MM.1S (cell line): ENCODE measurements around the gene PDF.

Experiments
- DNase-seq: peaks from one replicate; pipeline ENCODE4 v3.0.0-alpha.2; 2015
- H2AFZ ChIP-seq: fragments of 300-600 bp; sonication (generic); 2 replicates; pipeline ENCODE4 v1.6.0; 2016; ENCODE audit warnings: antibody characterized with exemption, low read length
- H3F3A ChIP-seq: fragments of 300-600 bp; sonication (generic); 2 replicates; pipeline ENCODE4 v1.6.1; 2016; ENCODE audit warnings: mild to moderate bottlenecking, antibody characterized with exemption, low read length, moderate library complexity, mixed read lengths; ENCODE audit not compliant: insufficient read depth
- H3K27ac ChIP-seq: fragments of 300-600 bp; sonication (generic); 2 replicates; pipeline ENCODE4 v1.5.1; 2016; ENCODE audit warnings: mild to moderate bottlenecking, low read length
- H3K27me3 ChIP-seq: fragments of 300-600 bp; sonication (generic); replicated peaks from 2 replicates; pipeline ENCODE4 v1.6.0; 2016; ENCODE audit warnings: low read length; ENCODE audit not compliant: insufficient read depth
- H3K36me3 ChIP-seq: fragments of 300-600 bp; sonication (generic); replicated peaks from 2 replicates; pipeline ENCODE4 v1.6.1; 2016; ENCODE audit warnings: mild to moderate bottlenecking, low read length, mixed read lengths; ENCODE audit not compliant: insufficient read depth
- H3K4me1 ChIP-seq: fragments of 300-600 bp; sonication (generic); 2 replicates; pipeline ENCODE4 v1.6.1; 2016; ENCODE audit warnings: low read length, mixed read lengths
- H3K4me2 ChIP-seq: fragments of 300-600 bp; sonication (generic); 2 replicates; pipeline ENCODE4 v1.6.0; 2016; ENCODE audit warnings: low read depth, low read length
- H3K4me3 ChIP-seq: fragments of 300-600 bp; sonication (generic); 2 replicates; pipeline ENCODE4 v1.5.1; 2016; ENCODE audit warnings: low read length, mixed read lengths
- H3K79me2 ChIP-seq: fragments of 300-600 bp; sonication (generic); 2 replicates; pipeline ENCODE4 v1.6.1; 2016; ENCODE audit warnings: mixed run types, low read length, mixed read lengths
- H3K9ac ChIP-seq: fragments of 300-600 bp; sonication (generic); 2 replicates; pipeline ENCODE4 v1.6.1; 2016; ENCODE audit warnings: low read length, mixed read lengths
- H3K9me2 ChIP-seq: fragments of 300-600 bp; sonication (generic); replicated peaks from 2 replicates; pipeline ENCODE4 v1.6.1; 2016; ENCODE audit warnings: mild to moderate bottlenecking, low read length, mixed read lengths; ENCODE audit not compliant: insufficient read depth
- H3K9me3 ChIP-seq: fragments of 300-600 bp; sonication (generic); replicated peaks from 2 replicates; pipeline ENCODE4 v1.6.1; 2016; ENCODE audit warnings: mild to moderate bottlenecking, low read length, mixed read lengths; ENCODE audit not compliant: insufficient read depth
- H4K20me1 ChIP-seq: fragments of 300-600 bp; sonication (generic); 2 replicates; pipeline ENCODE4 v1.6.1; 2016; ENCODE audit warnings: mild to moderate bottlenecking, low read length, moderate library complexity, mixed read lengths; ENCODE audit not compliant: insufficient read depth
- EZH2 ChIP-seq: fragments of 300-600 bp; sonication (generic); optimal IDR thresholded peaks from 2 replicates; pipeline ENCODE3; 2017; ENCODE audit warnings: low read depth, mild to moderate bottlenecking, antibody characterized with exemption, low read length, mixed read lengths
- EZH2phosphoT487 ChIP-seq: fragments of 300-600 bp; sonication (generic); IDR thresholded peaks from 2 replicates; pipeline ENCODE4 v1.6.1; 2018; ENCODE audit warnings: antibody characterized with exemption, low read length
- TF ChIP-seq, protein P1 (sequence below): fragments of 300-600 bp; sonication (generic); IDR thresholded peaks from 2 replicates; pipeline ENCODE4 v1.5.1; 2016; ENCODE audit warnings: antibody characterized with exemption, low read length, mixed read lengths

The PDF gene

DNA sequence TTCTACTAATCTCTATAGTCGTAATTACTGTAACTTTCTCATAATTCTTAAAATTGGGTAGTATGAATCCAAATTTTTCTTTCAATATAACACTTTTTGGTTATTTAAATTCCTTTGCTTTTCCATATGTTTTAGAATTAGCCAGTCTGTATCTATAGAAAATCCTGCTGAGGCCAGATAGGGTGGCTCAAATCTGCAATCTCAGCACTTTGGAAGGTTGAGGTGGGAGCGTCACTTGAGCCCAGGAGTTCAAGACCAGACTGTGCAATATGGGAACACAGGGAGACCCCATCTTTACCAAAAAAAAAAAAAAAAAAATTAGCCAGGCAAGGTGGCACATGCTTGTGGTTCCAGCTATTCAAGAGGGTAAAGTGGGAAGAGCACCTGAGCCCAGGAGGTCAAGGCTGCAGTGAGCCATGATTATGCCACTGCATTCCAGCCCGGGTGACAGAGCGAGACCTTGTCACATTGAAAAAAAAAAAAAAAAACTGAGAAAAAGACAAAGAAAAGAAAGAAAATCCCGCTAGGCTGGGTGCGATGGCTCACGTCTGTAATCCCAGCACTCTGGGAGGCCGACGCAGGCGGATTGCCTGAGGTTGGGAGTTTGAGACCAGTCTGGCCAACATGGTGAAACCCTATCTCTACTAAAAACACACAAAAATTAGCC, 46.1 kb upstream of the PDF start:
- no peak overlapping the region for H3K9ac ChIP-seq
- H3K9me2 ChIP-seq = no peaks in the 10 kb centered on the region
- TF ChIP-seq EZH2 (no peak), EZH2phosphoT487 (no peak)
- TF ChIP-seq, protein P1, sequence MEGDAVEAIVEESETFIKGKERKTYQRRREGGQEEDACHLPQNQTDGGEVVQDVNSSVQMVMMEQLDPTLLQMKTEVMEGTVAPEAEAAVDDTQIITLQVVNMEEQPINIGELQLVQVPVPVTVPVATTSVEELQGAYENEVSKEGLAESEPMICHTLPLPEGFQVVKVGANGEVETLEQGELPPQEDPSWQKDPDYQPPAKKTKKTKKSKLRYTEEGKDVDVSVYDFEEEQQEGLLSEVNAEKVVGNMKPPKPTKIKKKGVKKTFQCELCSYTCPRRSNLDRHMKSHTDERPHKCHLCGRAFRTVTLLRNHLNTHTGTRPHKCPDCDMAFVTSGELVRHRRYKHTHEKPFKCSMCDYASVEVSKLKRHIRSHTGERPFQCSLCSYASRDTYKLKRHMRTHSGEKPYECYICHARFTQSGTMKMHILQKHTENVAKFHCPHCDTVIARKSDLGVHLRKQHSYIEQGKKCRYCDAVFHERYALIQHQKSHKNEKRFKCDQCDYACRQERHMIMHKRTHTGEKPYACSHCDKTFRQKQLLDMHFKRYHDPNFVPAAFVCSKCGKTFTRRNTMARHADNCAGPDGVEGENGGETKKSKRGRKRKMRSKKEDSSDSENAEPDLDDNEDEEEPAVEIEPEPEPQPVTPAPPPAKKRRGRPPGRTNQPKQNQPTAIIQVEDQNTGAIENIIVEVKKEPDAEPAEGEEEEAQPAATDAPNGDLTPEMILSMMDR = no peak
- no peaks in the 10 kb centered on the region for H3K27me3 ChIP-seq
- no peaks in the 10 kb centered on the region; the same call in 1 of the 2 replicates for H4K20me1 ChIP-seq
- H3K4me3 ChIP-seq = no peak overlapping the region
- no peaks in the 10 kb centered on the region for H3F3A ChIP-seq
- H3K9me3 ChIP-seq = no peaks in the 10 kb centered on the region
- H2AFZ ChIP-seq = no peak overlapping the region
- no peak overlapping the region for H3K27ac ChIP-seq
- H3K4me1 ChIP-seq = no peaks in the 10 kb centered on the region
- H3K4me2 ChIP-seq = no peak overlapping the region
- DNase-seq = no peak
- H3K79me2 ChIP-seq = peaks cover 8% of the 10 kb centered on the region
- H3K36me3 ChIP-seq = peaks cover 3% of the 10 kb centered on the region; the same call in 1 of the 2 replicates

DNA sequence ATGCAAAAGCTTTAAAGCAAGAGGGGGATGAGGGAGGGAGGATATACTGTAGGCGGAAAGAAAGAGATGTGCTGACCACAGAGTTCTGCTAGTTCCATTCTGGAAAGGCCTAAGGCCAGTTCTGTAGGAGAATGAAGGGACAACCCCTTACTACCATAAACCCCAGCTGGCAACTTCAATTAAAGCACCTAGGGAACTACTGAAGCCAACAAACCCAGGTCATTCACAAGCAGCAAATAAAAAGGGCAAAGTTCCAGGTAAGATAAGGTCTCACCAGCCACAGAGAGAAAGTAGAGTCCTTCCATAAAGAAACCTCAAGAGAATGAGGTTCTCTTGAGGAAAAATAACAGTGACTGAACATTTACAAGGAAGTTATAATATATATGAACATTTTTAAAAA, 42.6 kb upstream of the PDF start:
- Histone ChIP-seq H3K4me2 (no peak overlapping the region), H3K27ac (no peak overlapping the region), H2AFZ (no peak overlapping the region), H3F3A (no peaks in the 10 kb centered on the region), H3K79me2 (0 out of 2 replicates have a peak, but pooled peaks cover 2% of the 10 kb centered on the region), H4K20me1 (no peaks in the 10 kb centered on the region), H3K9ac (no peak overlapping the region), H3K4me3 (no peak overlapping the region), H3K9me2 (no peaks in the 10 kb centered on the region), H3K9me3 (no peaks in the 10 kb centered on the region), H3K27me3 (no peaks in the 10 kb centered on the region), H3K36me3 (peaks cover 6% of the 10 kb centered on the region; the same call in 1 of the 2 replicates), H3K4me1 (no peaks in the 10 kb centered on the region)
- no peak for DNase-seq
- TF ChIP-seq EZH2 = no peak
- TF ChIP-seq, protein P1 = no peak
- TF ChIP-seq EZH2phosphoT487 = no peak

DNA sequence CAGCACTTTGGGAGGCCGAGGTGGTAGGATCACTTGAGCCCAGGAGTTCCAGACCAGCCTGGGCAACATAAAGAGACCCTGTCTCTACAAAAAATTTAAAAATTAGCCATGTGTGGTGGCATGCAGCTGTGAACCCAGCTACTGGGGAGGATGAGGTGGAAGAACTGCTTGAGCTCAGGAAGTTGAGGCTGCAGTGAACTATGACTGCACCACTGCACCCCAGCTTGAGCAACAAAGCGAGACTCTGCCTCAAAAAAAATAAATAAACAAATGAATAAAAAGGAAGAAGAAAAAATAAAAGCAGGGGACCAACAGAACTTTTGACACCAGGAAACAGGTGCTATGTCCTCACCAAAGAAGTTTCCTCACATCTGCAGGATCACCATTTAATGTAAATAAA, 41.2 kb upstream of the PDF start:
- H3F3A ChIP-seq = no peaks in the 10 kb centered on the region
- no peaks in the 10 kb centered on the region for H3K9me3 ChIP-seq
- no peaks in the 10 kb centered on the region for H4K20me1 ChIP-seq
- no peak for DNase-seq
- no peak overlapping the region for H3K4me3 ChIP-seq
- H3K9ac ChIP-seq = no peak overlapping the region
- no peak for TF ChIP-seq EZH2
- TF ChIP-seq, protein P1 = no peak
- no peak for TF ChIP-seq EZH2phosphoT487
- no peaks in the 10 kb centered on the region for H3K4me1 ChIP-seq
- H3K36me3 ChIP-seq = peaks cover 9% of the 10 kb centered on the region; the same call in 1 of the 2 replicates
- no peak overlapping the region for H3K4me2 ChIP-seq
- H3K9me2 ChIP-seq = no peaks in the 10 kb centered on the region
- no peak overlapping the region for H3K27ac ChIP-seq
- H3K27me3 ChIP-seq = no peaks in the 10 kb centered on the region
- H3K79me2 ChIP-seq = 0 out of 2 replicates have a peak, but pooled peaks cover 2% of the 10 kb centered on the region
- H2AFZ ChIP-seq = no peak overlapping the region
